ENCODE results near the gene PSME4.

- no peak for TF ChIP-seq CTCF (IDR thresholded peaks at IDR 0.05; ENCODE audit: poor library complexity, severe bottlenecking)
- TF ChIP-seq EZH2 (IDR thresholded peaks at IDR 0.05; ENCODE audit: borderline replicate concordance, insufficient read depth, low read length, poor library complexity, severe bottlenecking) = no peak
- no peak for TF ChIP-seq TAF1 (IDR thresholded peaks at IDR 0.05; ENCODE audit: low read depth)
- TF ChIP-seq MXI1 (conservative IDR thresholded peaks at IDR 0.05; ENCODE audit: poor library complexity, severe bottlenecking) = no peak
- no peak for TF ChIP-seq EP300 (conservative IDR thresholded peaks at IDR 0.05; ENCODE audit: poor library complexity, severe bottlenecking)
- no peak for TF ChIP-seq RAD21 (conservative IDR thresholded peaks at IDR 0.05)
- no peak for TF ChIP-seq SMC3 (conservative IDR thresholded peaks at IDR 0.05; ENCODE audit: poor library complexity)
- TF ChIP-seq POLR2AphosphoS5 (IDR thresholded peaks at IDR 0.05) = no peak
- TF ChIP-seq REST (IDR thresholded peaks at IDR 0.05; ENCODE audit: borderline replicate concordance) = no peak
These were observed 142.5 kb downstream of the PSME4 start for GRCh38 chr2:53828331-53828730.

All from neural cell (in vitro differentiated cells).